K562 (cell line): ENCODE measurements around the gene ZNF804A. TPM values are rescaled to one million over a fixed set of nuclear protein-coding genes. Genes with fewer than 3 reads are reported as not detected.

Source experiments
- ATAC-seq: fragments of 200-7000 bp; cut with Tn5 transposase; 3 replicates; pipeline ENCODE4 v1.9.1; 2020; ENCODE audit warnings: moderate library complexity
- BruUV-seq: library from RNA; stranded (reverse); fragments of 400-500 nt; replicated peaks from 2 replicates; lab custom pipeline; 2021; lab: Mats Ljungman, UMichigan
- CTCF ChIA-PET: fragments of 300-600 bp; formaldehyde crosslinking; extraction: SDS; loops from one replicate; lab custom pipeline; 2021; ENCODE audit warnings: low intra/inter-chr PET ratio; lab: Yijun Ruan, JAX
- POLR2A ChIA-PET: fragments of 300-600, 350-650 bp; sonication (Branson Sonifier 250); formaldehyde crosslinking; extraction: SDS; loops from one replicate; lab custom pipeline; 2021; ENCODE audit warnings: antibody characterized with exemption, inconsistent platforms; lab: Yijun Ruan, JAX
- DNase-seq, 4 experiments: peaks; one replicate each; pipeline versions ENCODE4 v3.0.0 to v3.0.0-alpha.2; 2011 to 2018; ENCODE audit warnings: low spot score in 3 of 4, mixed read lengths in 3 of 4; ENCODE audit errors: extremely low read depth in 1 of 4
- FAIRE-seq: peaks from 2 replicates; lab custom pipeline; 2011; peaks lifted over from hg19 to GRCh38; lab: Jason Lieb, UNC
- H2AFZ ChIP-seq: 2 replicates; pipeline ENCODE4 v1.6.0; 2011; ENCODE audit warnings: low read depth, low read length, control low read depth, inconsistent platforms
- H3K27ac ChIP-seq: fragments of 200-600 bp; 3 replicates; pipeline ENCODE4 v1.8.0; 2011; ENCODE audit warnings: low read depth, mild to moderate bottlenecking, control low read depth, inconsistent platforms, low read length, moderate library complexity, mixed read lengths; ENCODE audit errors: extremely low read depth
- H3K27me3 ChIP-seq, 2 experiments: fragments of 300-600 bp in 1 of 2; 2 replicates in 1 of 2; 3 replicates in 1 of 2; pipeline versions ENCODE4 v1.6.0 to v1.8.0; 2011; ENCODE audit warnings: inconsistent platforms in 2 of 2, low read length in 2 of 2, mild to moderate bottlenecking in 1 of 2, mixed read lengths in 1 of 2, moderate library complexity in 1 of 2; ENCODE audit not compliant: control insufficient read depth in 2 of 2, insufficient read depth in 2 of 2
- H3K36me3 ChIP-seq: fragments of 300-600 bp; 3 replicates; pipeline ENCODE4 v1.8.0; 2011; ENCODE audit warnings: mild to moderate bottlenecking, low read length, inconsistent platforms; ENCODE audit not compliant: control insufficient read depth, insufficient read depth
- H3K4me1 ChIP-seq, 2 experiments: fragments of 200-600 bp in 1 of 2; replicated peaks in 1 of 2; 2 replicates in 1 of 2; 3 replicates in 1 of 2; pipeline versions ENCODE4 v1.5.1 to v1.8.0; 2011; ENCODE audit warnings: inconsistent platforms in 2 of 2, low read length in 2 of 2, mild to moderate bottlenecking in 1 of 2, mixed read lengths in 1 of 2, moderate library complexity in 1 of 2; ENCODE audit not compliant: control insufficient read depth in 2 of 2, insufficient read depth in 2 of 2
- H3K4me2 ChIP-seq: 2 replicates; pipeline ENCODE4 v1.6.1; 2011; ENCODE audit warnings: low read length, control low read depth, inconsistent platforms, mixed read lengths; ENCODE audit not compliant: insufficient read depth
- H3K4me3 ChIP-seq: fragments of 200-600 bp; sonication (generic), shearing (Covaris generic); 2 replicates; pipeline ENCODE4 v1.5.1; 2016; ENCODE audit warnings: control low read depth, inconsistent platforms
- H3K79me2 ChIP-seq: fragments of 200-600 bp; 3 replicates; pipeline ENCODE4 v1.8.0; 2011; ENCODE audit warnings: low read length, inconsistent platforms; ENCODE audit not compliant: control insufficient read depth, insufficient read depth
- H3K9ac ChIP-seq, 2 experiments: 2 replicates each; pipeline versions ENCODE4 v1.6.0 to v1.6.1; 2011; ENCODE audit warnings: low read depth in 2 of 2, low read length in 2 of 2, control low read depth in 1 of 2, inconsistent platforms in 1 of 2, mild to moderate bottlenecking in 1 of 2, mixed read lengths in 1 of 2; ENCODE audit not compliant: insufficient read depth in 1 of 2
- H3K9me1 ChIP-seq: one replicate; pipeline ENCODE4 v1.6.0; 2011; ENCODE audit warnings: inconsistent platforms, mild to moderate bottlenecking, low read length, moderate library complexity; ENCODE audit not compliant: control insufficient read depth, insufficient read depth
- H3K9me3 ChIP-seq: replicated peaks from 2 replicates; pipeline ENCODE4 v1.5.1; 2011; ENCODE audit warnings: low read depth, low read length, inconsistent platforms; ENCODE audit not compliant: control insufficient read depth, insufficient read depth
- H4K20me1 ChIP-seq: replicated peaks from 2 replicates; pipeline ENCODE4 v1.6.1; 2011; ENCODE audit warnings: low read length, inconsistent platforms, mixed read lengths; ENCODE audit not compliant: control insufficient read depth, insufficient read depth
- DIDO1 ChIP-seq: fragments of 450-650 bp; IDR thresholded peaks from 2 replicates; pipeline ENCODE4 v1.6.1; 2016; ENCODE audit warnings: low read depth, missing biosample characterization, missing genetic modification characterization
- DLX4 ChIP-seq: fragments of 250-450 bp; sonication (Bioruptor Pico); IDR thresholded peaks from 2 replicates; pipeline ENCODE4 v1.6.1; 2021; ENCODE audit warnings: mild to moderate bottlenecking
- HLTF ChIP-seq: fragments of 450-650 bp; IDR thresholded peaks from 2 replicates; pipeline ENCODE4 v1.6.1; 2016
- IRF9 ChIP-seq: fragments of 450-650 bp; IDR thresholded peaks from 2 replicates; pipeline ENCODE4 v1.6.1; 2016; ENCODE audit warnings: missing biosample characterization, missing genetic modification characterization
- LEF1 ChIP-seq: fragments of 450-650 bp; IDR thresholded peaks from 2 replicates; pipeline ENCODE4 v1.6.1; 2016; ENCODE audit warnings: mild to moderate bottlenecking
- MYNN ChIP-seq, 2 experiments: sonication (generic); formaldehyde crosslinking in 1 of 2; IDR thresholded peaks; 2 replicates each; pipeline versions ENCODE4 v1.5.0 to v1.6.1; 2016 to 2020; ENCODE audit warnings: antibody characterized with exemption in 1 of 2, missing genetic modification reagents in 1 of 2
- PURB ChIP-seq: sonication (generic); formaldehyde crosslinking; IDR thresholded peaks from 2 replicates; pipeline ENCODE4 v1.9.0; 2021; ENCODE audit warnings: low read depth, mild to moderate bottlenecking, missing genetic modification reagents
- SRSF3 ChIP-seq: fragments of 200-400 bp; formaldehyde crosslinking; IDR thresholded peaks from 2 replicates; pipeline ENCODE4 v1.6.1; 2016; ENCODE audit warnings: mild to moderate bottlenecking, low read length, moderate library complexity; ENCODE audit not compliant: insufficient read depth
- THAP7 ChIP-seq: fragments of 250-450 bp; sonication (Bioruptor Pico); IDR thresholded peaks from 2 replicates; pipeline ENCODE4 v1.5.0; 2021
- TRIM28 ChIP-seq: fragments of 450-650 bp; IDR thresholded peaks from 2 replicates; pipeline ENCODE4 v1.6.1; 2017
- USF2 ChIP-seq: sonication (generic); formaldehyde crosslinking; IDR thresholded peaks from 2 replicates; pipeline ENCODE4 v1.5.0; 2020; ENCODE audit warnings: missing genetic modification reagents
- WGBS: fragments of 100-300 bp; shearing (Covaris generic); methylation state at CpG from one replicate; pipeline ENCODE4 v1.1.6; 2016; ENCODE audit warnings: low coverage, mixed read lengths; ENCODE audit not compliant: insufficient coverage; ENCODE audit errors: missing lambda C conversion rate; 5-methylcytosine and 5-hydroxymethylcytosine counted together
- in situ Hi-C: fragments of 300-500 bp; cut with MboI; formaldehyde crosslinking; loops from 4 replicates; pipeline ENCODE4 v1.15.0; 2018; ENCODE audit warnings: inconsistent platforms, mixed read lengths
- intact Hi-C: fragments of 100-400 bp; cut with micrococcal nuclease; formaldehyde crosslinking; loops from 2 replicates; pipeline ENCODE4 v1.14.2; 2022
- polyA plus RNA-seq, 8 experiments: library from polyadenylated mRNA; depleted of rRNA in 4 of 8; stranded (reverse) in 5 of 8; unstranded in 3 of 8; fragments of >200 nt; fragmentation: Nextera tagmentation in 2 of 8; fragmentation: Illumina TruSeq in 1 of 8; extraction: Ambion mirVana in 2 of 8; extraction: Trizol in 1 of 8; gene quantifications; 2 replicates each; pipeline versions ENCODE4 v1.2.1 to v1.2.3, GENCODE V29; 2011 to 2014; ENCODE audit warnings: inconsistent platforms in 1 of 8, missing spikeins in 1 of 8
- total RNA-seq, 7 experiments: library from RNA; depleted of rRNA in 6 of 7; stranded (reverse); fragments of >200 nt in 6 of 7; fragmentation: Illumina TruSeq in 2 of 7; extraction: Trizol in 2 of 7; gene quantifications; 2 replicates each; pipeline versions ENCODE4 v1.2.1 to v1.2.3, GENCODE V29; 2011 to 2021; ENCODE audit warnings: low replicate concordance in 1 of 7

Gene ZNF804A
- total and polyA plus RNA-seq, 9 of the 15 experiments (the other 6 are each of a cell fraction or from before 2014, with no cell fraction given): 0.01 to 1.2 (median 0.73) TPM

GRCh38 chr2:184859187-184859586 lies 260.9 kb downstream of the ZNF804A start:
- TF ChIP-seq DIDO1: no peak
- TF ChIP-seq HLTF: 0 out of 2 replicates have a peak, but pooled peaks have one; percentile 44
- no peak for TF ChIP-seq USF2 (CRISPR knock-in tag)
- TF ChIP-seq TRIM28: peak; percentile 78; the same call in 1 of the 2 replicates
- TF ChIP-seq LEF1: 0 out of 2 replicates have a peak, but pooled peaks have one; percentile 23
- TF ChIP-seq DLX4 (CRISPR knock-in tag): no peak
- no peak for ATAC-seq
- intact Hi-C loops (no loop called here), in situ Hi-C loops (no loop called here)
- ChIA-PET CTCF (no interaction called here), POLR2A (no interaction called here)
- no peaks in the 10 kb centered on the region for H3K79me2 ChIP-seq
- no peak overlapping the region for H3K4me3 ChIP-seq
- no peak for FAIRE-seq
- H3K27ac ChIP-seq: no peak overlapping the region
- H2AFZ ChIP-seq: no peak overlapping the region
- H3K4me2 ChIP-seq: no peak overlapping the region
- DNase-seq: no peak
- H3K27me3 ChIP-seq: no peaks in the 10 kb centered on the region
- peaks cover 8% of the 10 kb centered on the region; the same call in 1 of the 2 replicates for H3K9me3 ChIP-seq
- no TSS peak for BruUV-seq
- no peaks in the 10 kb centered on the region for H3K9me1 ChIP-seq
- H4K20me1 ChIP-seq: no peaks in the 10 kb centered on the region
- no peaks in the 10 kb centered on the region for H3K4me1 ChIP-seq
- no peak overlapping the region for H3K9ac ChIP-seq
- no peaks in the 10 kb centered on the region for H3K36me3 ChIP-seq

GRCh38 chr2:184860744-184861143 lies 262.4 kb downstream of the ZNF804A start:
- Histone ChIP-seq H3K9me3 (peaks cover 7% of the 10 kb centered on the region; the same call in 1 of the 2 replicates), H3K79me2 (no peaks in the 10 kb centered on the region), H3K9me1 (no peaks in the 10 kb centered on the region), H4K20me1 (no peaks in the 10 kb centered on the region), H3K4me1 (no peaks in the 10 kb centered on the region), H3K27me3 (no peaks in the 10 kb centered on the region), H3K9ac (no peak overlapping the region), H3K36me3 (no peaks in the 10 kb centered on the region), H3K4me3 (no peak overlapping the region), H3K27ac (no peak overlapping the region), H3K4me2 (no peak overlapping the region), H2AFZ (no peak overlapping the region)
- BruUV-seq: no TSS peak
- intact Hi-C loops: no loop called here
- TF ChIP-seq SRSF3: no peak
- no peak for TF ChIP-seq MYNN (IDR thresholded peaks at IDR 0.05)
- no peak for TF ChIP-seq MYNN (CRISPR knock-in tag; IDR thresholded peaks at IDR 0.05)
- no peak for TF ChIP-seq IRF9 (tag)
- no peak for TF ChIP-seq PURB
- TF ChIP-seq THAP7: no peak
- in situ Hi-C loops: no loop called here
- ChIA-PET CTCF (no interaction called here), POLR2A (no interaction called here)
- ATAC-seq: no peak
- DNase-seq: no peak
- 7% methylated on average over 2 of the region's 2 CpGs for WGBS
- FAIRE-seq: no peak
